ENCODE data around the gene SBK3.
"Not testable (repeated sequence)": the region's sequence is repeated elsewhere in the genome, so short reads cannot be mapped to it uniquely, and the experiment has no call there.

The SBK3 gene

GRCh38 chr19:55500368-55500952 is 44.9 kb downstream of the SBK3 start:
- H3K9me3 ChIP-seq = no peaks in the 10 kb centered on the region
- no peak for TF ChIP-seq CTCF (IDR thresholded peaks at IDR 0.05)
- no peak overlapping the region for H3K27ac ChIP-seq
- no peaks in the 10 kb centered on the region for H3K36me3 ChIP-seq
- H3K4me3 ChIP-seq (ENCODE audit: low read depth in 1 of 2, low read length in 1 of 2) = no peak overlapping the region
- H3K27me3 ChIP-seq = peaks cover 15% of the 10 kb centered on the region
- peaks cover 7 to 11% of the 10 kb centered on the region in 2 experiments for H3K4me1 ChIP-seq (ENCODE audit: control insufficient read depth in 1 of 2, insufficient read depth in 1 of 2, low read depth in 1 of 2, low read length in 1 of 2)

DNA sequence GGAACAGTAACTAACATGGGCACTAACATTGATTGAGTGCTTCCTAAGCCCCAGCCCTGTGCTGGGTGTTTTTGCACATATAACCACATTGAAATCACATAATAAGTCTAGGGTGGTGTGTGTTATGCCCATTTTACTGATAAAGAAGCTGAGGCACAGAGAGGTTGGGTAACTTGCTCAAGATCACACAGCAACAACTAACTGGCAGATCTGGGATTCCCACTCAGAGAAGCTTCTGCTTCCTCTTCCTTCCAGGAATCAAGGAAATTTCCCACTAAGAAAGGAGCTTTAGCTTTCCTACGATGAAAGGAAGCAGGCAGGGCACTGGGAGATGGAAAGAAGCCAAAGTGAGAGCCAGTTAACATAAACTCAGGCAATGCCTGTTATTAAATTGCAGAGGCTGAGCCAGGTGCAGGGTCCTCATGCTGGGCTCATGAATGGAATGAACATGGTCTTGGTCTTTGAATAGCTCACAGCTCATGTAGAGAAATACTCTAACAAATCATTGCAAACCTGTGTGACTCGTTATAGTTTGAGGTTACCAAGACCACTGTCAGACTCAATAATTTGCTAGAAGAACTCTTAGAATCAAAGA is 47.0 kb downstream of the SBK3 start:
- Histone ChIP-seq H3K4me1 (ENCODE audit: control insufficient read depth in 1 of 2, insufficient read depth in 1 of 2, low read depth in 1 of 2, low read length in 1 of 2) (no peaks in the 10 kb centered on the region), H3K9me3 (no peaks in the 10 kb centered on the region), H3K4me3 (ENCODE audit: low read depth in 1 of 2, low read length in 1 of 2) (no peak overlapping the region), H3K36me3 (no peaks in the 10 kb centered on the region), H3K27me3 (peaks cover 15% of the 10 kb centered on the region), H3K27ac (no peak overlapping the region)
- no peak for TF ChIP-seq CTCF (IDR thresholded peaks at IDR 0.05)

DNA sequence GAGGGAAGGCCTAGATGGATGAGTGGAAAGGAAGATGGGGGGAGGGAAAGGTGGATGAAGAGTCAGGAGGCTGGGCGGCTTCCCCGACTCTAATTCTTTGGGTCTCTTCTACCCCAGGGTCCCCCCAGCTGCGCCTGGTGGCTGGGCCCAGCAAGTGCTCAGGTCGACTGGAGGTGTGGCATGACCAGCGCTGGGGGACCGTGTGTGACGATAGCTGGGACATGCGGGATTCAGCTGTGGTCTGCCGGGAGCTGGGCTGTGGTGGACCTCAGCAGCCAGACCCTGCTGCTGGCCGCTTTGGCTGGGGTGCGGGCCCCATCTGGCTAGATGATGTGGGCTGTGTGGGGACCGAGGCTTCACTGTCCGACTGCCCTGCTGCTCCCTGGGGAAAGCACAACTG is 47.6 kb downstream of the SBK3 start:
- Histone ChIP-seq H3K9me3 (no peaks in the 10 kb centered on the region), H3K27ac (no peak overlapping the region), H3K4me1 (ENCODE audit: control insufficient read depth in 1 of 2, insufficient read depth in 1 of 2, low read depth in 1 of 2, low read length in 1 of 2) (no peaks in the 10 kb centered on the region), H3K27me3 (peaks cover 21% of the 10 kb centered on the region), H3K4me3 (ENCODE audit: low read depth in 1 of 2, low read length in 1 of 2) (no peak overlapping the region), H3K36me3 (no peaks in the 10 kb centered on the region)
- no peak for TF ChIP-seq CTCF (IDR thresholded peaks at IDR 0.05)

DNA sequence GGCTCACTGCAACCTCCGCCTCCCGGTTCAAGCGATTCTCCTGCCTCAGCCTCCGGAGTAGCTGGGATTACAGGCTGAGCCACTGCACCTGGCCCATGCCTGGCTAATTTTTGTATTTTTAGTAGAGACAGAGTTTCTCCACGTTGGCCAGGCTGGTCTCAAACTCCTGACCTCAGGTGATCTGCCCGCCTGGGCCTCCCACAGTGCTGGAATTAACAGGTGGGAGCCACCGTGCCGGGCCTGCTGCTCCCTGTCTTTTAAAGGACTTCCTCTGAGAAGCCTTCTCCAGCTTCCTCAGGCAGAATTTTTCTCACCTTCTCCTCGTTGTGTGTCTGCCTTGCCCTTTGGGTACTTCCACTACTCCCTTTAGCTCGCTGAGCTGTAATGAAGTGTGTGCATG is 48.5 kb downstream of the SBK3 start:
- H3K4me3 ChIP-seq (ENCODE audit: low read depth in 1 of 2, low read length in 1 of 2); H3K9me3 ChIP-seq; H3K27ac ChIP-seq; H3K36me3 ChIP-seq; H3K4me1 ChIP-seq (ENCODE audit: control insufficient read depth in 1 of 2, insufficient read depth in 1 of 2, low read depth in 1 of 2, low read length in 1 of 2): not testable (repeated sequence)
- peaks cover 30% of the 10 kb centered on the region for H3K27me3 ChIP-seq

DNA sequence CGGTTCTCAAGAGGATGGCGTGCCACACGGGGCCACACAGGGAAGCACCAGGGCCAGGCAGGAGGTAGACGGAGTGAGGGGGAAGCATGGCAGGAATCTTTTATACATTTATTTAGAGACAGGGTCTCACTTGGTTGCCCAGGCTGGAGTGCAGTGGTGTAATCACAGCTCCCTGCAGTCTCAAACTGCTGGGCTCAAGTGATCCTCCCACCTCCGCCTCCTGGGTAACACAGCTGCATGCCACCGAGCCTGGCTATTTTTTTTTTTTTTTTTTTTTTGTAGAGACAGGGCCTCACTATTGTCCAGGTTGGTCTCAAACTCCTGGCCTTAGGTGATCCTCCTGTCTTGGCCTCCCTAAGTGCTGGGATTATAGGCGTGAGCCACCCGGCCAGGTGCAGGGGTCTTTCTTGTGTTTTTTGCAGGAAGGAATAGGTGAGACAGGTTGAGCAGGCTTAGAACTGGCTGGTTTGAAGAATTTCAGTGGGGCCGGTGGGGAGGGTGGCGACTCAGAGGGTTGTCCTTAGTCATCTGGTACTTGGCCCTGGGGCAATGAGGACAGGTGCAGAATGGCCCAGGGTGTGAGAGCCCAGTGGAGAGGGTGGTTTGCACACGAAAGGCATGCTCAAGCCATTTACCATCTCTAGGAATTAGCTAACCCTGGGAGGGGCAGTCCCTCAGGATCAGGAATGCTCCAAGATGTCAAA is 49.5 kb downstream of the SBK3 start:
- H3K4me3 ChIP-seq (ENCODE audit: low read depth in 1 of 2, low read length in 1 of 2) = no peak overlapping the region
- TF ChIP-seq CTCF (IDR thresholded peaks at IDR 0.05) = no peak
- H3K4me1 ChIP-seq (ENCODE audit: control insufficient read depth in 1 of 2, insufficient read depth in 1 of 2, low read depth in 1 of 2, low read length in 1 of 2) = no peaks in the 10 kb centered on the region
- no peaks in the 10 kb centered on the region for H3K36me3 ChIP-seq
- H3K27ac ChIP-seq = no peak overlapping the region
- H3K27me3 ChIP-seq = peaks cover 40% of the 10 kb centered on the region
- no peaks in the 10 kb centered on the region for H3K9me3 ChIP-seq

DNA sequence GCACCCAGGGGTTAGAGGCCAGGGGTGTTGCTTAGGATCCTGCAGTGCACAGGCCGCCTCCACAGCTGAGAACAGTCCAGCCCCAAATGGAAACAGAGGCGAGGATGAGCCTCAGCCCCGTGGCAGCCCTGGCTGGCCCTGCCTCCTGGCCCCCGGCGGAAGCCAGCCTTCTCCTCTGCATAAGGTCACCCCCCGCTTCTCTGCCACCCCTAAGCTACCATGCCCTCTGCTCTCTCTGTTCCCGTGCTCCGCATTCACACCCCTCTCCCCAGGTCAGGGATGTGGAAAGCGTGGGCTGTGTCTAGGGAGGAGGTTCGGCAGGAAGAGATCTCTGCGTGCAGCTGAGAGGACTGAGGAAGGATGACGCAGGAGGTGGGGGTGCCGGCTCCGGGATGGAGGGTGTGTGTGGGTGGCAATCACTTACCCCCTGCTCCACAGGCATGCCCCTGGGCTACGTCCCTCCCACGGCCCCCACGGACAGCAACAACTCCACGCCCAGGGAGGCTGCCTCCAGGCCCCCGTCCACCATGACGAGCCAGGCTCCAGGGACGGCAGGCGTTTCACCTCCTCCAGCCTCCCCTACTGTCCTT is 51.1 kb downstream of the SBK3 start:
- Histone ChIP-seq H3K4me1 (ENCODE audit: control insufficient read depth in 1 of 2, insufficient read depth in 1 of 2, low read depth in 1 of 2, low read length in 1 of 2) (no peaks in the 10 kb centered on the region), H3K9me3 (no peaks in the 10 kb centered on the region), H3K36me3 (no peaks in the 10 kb centered on the region), H3K27ac (no peak overlapping the region), H3K27me3 (peaks cover 51% of the 10 kb centered on the region), H3K4me3 (ENCODE audit: low read depth in 1 of 2, low read length in 1 of 2) (no peak overlapping the region)
- TF ChIP-seq CTCF (IDR thresholded peaks at IDR 0.05) = no peak

All from neutrophil (primary cell).